OCI-LY7 (cell line): Measurements from ENCODE around the gene CASK. TPM values are rescaled to one million over a fixed set of nuclear protein-coding genes. Genes with fewer than 3 reads are reported as not detected.

Experiments
- BruUV-seq: library from RNA; stranded (reverse); fragments of 400-500 nt; replicated peaks from 2 replicates; lab custom pipeline; 2021; lab: Mats Ljungman, UMichigan
- CTCF ChIA-PET: fragments of 300-600 bp; sonication (Branson Sonifier 250); formaldehyde crosslinking; loops from one replicate; lab custom pipeline; 2022; ENCODE audit warnings: antibody characterized with exemption; ENCODE audit not compliant: unreplicated experiment; lab: Charles Lee
- POLR2A ChIA-PET: fragments of 300-600 bp; sonication (Branson Sonifier 250); formaldehyde crosslinking; loops from one replicate; lab custom pipeline; 2022; ENCODE audit warnings: antibody characterized with exemption; lab: Charles Lee
- DNase-seq: peaks from one replicate; pipeline ENCODE4 v3.0.0-alpha.2; 2015; ENCODE audit warnings: low spot score
- H2AFZ ChIP-seq: fragments of 200-600 bp; sonication (generic), shearing (Covaris generic); 2 replicates; pipeline ENCODE4 v1.6.1; 2014; ENCODE audit warnings: mild to moderate bottlenecking, antibody characterized with exemption, low read length, moderate library complexity
- H3K27ac ChIP-seq: fragments of 200-600 bp; sonication (generic); 2 replicates; pipeline ENCODE4 v1.5.1; 2014; ENCODE audit warnings: mixed run types, low read depth, mild to moderate bottlenecking, moderate library complexity, low read length, inconsistent platforms; ENCODE audit not compliant: poor library complexity, severe bottlenecking
- H3K36me3 ChIP-seq: fragments of 200-600 bp; sonication (generic); 2 replicates; pipeline ENCODE4 v1.6.1; 2014; ENCODE audit warnings: mild to moderate bottlenecking, antibody characterized with exemption, low read length, moderate library complexity, mixed read lengths; ENCODE audit not compliant: insufficient read depth
- H3K4me1 ChIP-seq: fragments of 200-600 bp; sonication (generic); 2 replicates; pipeline ENCODE4 v1.5.1; 2014; ENCODE audit warnings: mild to moderate bottlenecking, low read length; ENCODE audit not compliant: insufficient read depth, poor library complexity, severe bottlenecking
- H3K4me2 ChIP-seq: fragments of 200-600 bp; sonication (generic); 2 replicates; pipeline ENCODE4 v1.6.1; 2014; ENCODE audit warnings: mild to moderate bottlenecking, low read length
- H3K4me3 ChIP-seq: fragments of 200-600 bp; sonication (generic); 2 replicates; pipeline ENCODE4 v1.5.1; 2014; ENCODE audit warnings: mild to moderate bottlenecking, low read depth, low read length; ENCODE audit not compliant: poor library complexity, severe bottlenecking
- H3K79me2 ChIP-seq: fragments of 200-600 bp; sonication (generic); 2 replicates; pipeline ENCODE4 v1.6.1; 2016; ENCODE audit warnings: low read depth, mild to moderate bottlenecking, low read length, moderate library complexity, mixed read lengths; ENCODE audit not compliant: insufficient read depth
- H3K9me2 ChIP-seq: fragments of 200-600 bp; sonication (generic); 2 replicates; pipeline ENCODE4 v1.6.1; 2016; ENCODE audit warnings: mild to moderate bottlenecking, low read length, mixed read lengths; ENCODE audit not compliant: insufficient read depth
- H3K9me3 ChIP-seq: fragments of 200-600 bp; sonication (generic); 2 replicates; pipeline ENCODE4 v1.6.1; 2014; ENCODE audit warnings: mild to moderate bottlenecking, mixed run types, low read length, mixed read lengths
- H4K20me1 ChIP-seq: fragments of 200-600 bp; sonication (generic); 2 replicates; pipeline ENCODE4 v1.6.1; 2014; ENCODE audit warnings: mild to moderate bottlenecking, antibody characterized with exemption, low read length, moderate library complexity, mixed read lengths; ENCODE audit not compliant: insufficient read depth
- EZH2phosphoT487 ChIP-seq: fragments of 200-600 bp; sonication (generic); IDR thresholded peaks from 2 replicates; pipeline ENCODE4 v1.6.1; 2018; ENCODE audit warnings: low read depth, borderline replicate concordance, mild to moderate bottlenecking, mixed run types, antibody characterized with exemption, low read length, moderate library complexity, mixed read lengths
- intact Hi-C: fragments of 100-400 bp; cut with micrococcal nuclease; formaldehyde crosslinking; loops from one replicate; pipeline ENCODE4 v1.10.0; 2022; ENCODE audit not compliant: unreplicated experiment
- total RNA-seq, 2 experiments: library from RNA; depleted of rRNA in 1 of 2; stranded (reverse); fragments of >200 nt in 1 of 2; shearing (Covaris generic) in 1 of 2; gene quantifications; 2 replicates each; pipeline ENCODE4 v1.2.3, GENCODE V29; 2014 to 2022
- TF ChIP-seq, protein P1 (sequence below): fragments of 200-600 bp; sonication (generic); conservative IDR thresholded peaks from 2 replicates; pipeline ENCODE4 v1.5.1; 2014; ENCODE audit warnings: mild to moderate bottlenecking, antibody characterized with exemption, low read length, moderate library complexity, mixed read lengths

The CASK gene
- total RNA-seq, 2 experiments from 2014 or later: 18.6 to 29.4 TPM

DNA sequence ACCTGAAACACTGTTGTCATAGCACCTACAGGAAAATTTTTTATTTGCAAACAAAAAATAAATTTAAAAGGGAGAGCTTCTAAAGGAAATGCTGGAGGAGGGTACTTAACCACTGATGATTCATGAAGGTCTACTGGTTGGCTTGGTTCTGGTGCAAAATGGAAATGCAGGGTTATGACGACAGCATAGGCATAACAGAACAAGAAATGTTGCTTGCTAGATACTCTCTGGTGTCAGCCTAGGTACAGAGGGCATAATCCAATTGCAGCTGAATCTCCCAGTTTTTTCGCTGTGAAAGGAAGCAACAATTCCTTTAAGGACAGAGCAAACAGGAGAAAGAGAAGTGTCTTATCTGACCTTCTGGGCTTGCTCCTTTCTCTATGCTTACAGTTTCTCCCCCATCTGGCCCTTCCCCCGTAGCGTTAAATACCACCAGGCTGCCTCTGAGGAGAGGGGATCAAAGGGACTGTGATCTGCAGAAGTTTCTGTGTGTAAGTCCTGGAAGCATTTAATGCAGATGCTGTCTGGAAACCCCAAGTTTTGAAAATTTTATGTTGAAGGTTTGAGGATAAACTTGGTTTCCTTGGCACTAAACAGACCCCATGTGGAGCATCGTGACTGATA, 23.7 kb upstream of the CASK start:
- BruUV-seq: no TSS peak
- Histone ChIP-seq H3K4me1 (no peaks in the 10 kb centered on the region), H3K4me2 (no peak overlapping the region), H3K9me2 (no peaks in the 10 kb centered on the region), H4K20me1 (no peaks in the 10 kb centered on the region), H3K4me3 (no peak overlapping the region), H3K9me3 (no peaks in the 10 kb centered on the region), H3K36me3 (no peaks in the 10 kb centered on the region), H3K79me2 (no peaks in the 10 kb centered on the region), H2AFZ (no peak overlapping the region), H3K27ac (no peak overlapping the region)
- POLR2A ChIA-PET: no interaction called here
- CTCF ChIA-PET: no interaction called here
- TF ChIP-seq, protein P1, sequence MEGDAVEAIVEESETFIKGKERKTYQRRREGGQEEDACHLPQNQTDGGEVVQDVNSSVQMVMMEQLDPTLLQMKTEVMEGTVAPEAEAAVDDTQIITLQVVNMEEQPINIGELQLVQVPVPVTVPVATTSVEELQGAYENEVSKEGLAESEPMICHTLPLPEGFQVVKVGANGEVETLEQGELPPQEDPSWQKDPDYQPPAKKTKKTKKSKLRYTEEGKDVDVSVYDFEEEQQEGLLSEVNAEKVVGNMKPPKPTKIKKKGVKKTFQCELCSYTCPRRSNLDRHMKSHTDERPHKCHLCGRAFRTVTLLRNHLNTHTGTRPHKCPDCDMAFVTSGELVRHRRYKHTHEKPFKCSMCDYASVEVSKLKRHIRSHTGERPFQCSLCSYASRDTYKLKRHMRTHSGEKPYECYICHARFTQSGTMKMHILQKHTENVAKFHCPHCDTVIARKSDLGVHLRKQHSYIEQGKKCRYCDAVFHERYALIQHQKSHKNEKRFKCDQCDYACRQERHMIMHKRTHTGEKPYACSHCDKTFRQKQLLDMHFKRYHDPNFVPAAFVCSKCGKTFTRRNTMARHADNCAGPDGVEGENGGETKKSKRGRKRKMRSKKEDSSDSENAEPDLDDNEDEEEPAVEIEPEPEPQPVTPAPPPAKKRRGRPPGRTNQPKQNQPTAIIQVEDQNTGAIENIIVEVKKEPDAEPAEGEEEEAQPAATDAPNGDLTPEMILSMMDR: no peak
- TF ChIP-seq EZH2phosphoT487: no peak
- DNase-seq: no peak
- intact Hi-C loops: no loop called here

DNA sequence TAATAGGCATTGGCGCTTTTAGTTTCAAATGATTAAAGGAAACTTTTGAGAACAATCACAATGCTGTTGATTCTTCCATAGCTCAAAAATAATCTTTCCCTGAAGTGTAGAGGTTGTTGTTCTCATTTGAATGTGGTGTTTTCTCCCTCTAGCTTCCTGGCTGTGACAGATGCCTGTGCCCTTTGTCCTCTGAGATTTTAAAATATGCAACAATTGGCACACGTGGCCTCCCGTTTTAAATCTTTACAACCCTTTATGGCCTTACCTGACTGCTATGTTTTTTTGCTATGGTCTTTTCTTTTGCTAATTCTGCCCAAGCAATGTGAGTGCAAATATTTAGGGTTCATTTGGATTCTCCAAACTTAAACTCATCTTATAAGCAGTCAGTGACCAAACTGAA, 22.9 kb upstream of the CASK start:
- no peak overlapping the region for H2AFZ ChIP-seq

DNA sequence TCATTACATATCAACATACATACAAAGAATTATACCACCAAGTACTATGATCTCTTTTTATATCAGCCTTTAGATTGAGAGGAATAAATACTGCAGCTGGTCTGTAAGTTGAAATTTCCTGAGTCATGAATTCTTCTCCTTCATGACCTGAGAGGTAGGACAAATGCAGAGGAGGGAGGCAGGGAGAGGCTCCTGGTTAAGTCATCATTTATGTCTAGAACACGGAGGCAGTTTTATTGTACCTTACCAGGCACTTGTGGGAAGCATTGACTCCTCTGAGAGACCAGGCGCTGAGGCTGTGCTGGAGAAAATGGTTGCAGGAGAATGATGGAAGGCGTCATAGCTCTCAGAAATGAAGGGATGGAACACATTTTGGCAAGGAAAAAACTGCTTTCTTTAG, 12.5 kb upstream of the CASK start:
- H2AFZ ChIP-seq: no peak overlapping the region
- no peaks in the 10 kb centered on the region for H3K9me3 ChIP-seq
- H3K4me3 ChIP-seq: no peak overlapping the region
- no peaks in the 10 kb centered on the region for H4K20me1 ChIP-seq
- POLR2A ChIA-PET: interaction anchor here (0.6 to 0.7 kb wide), 2 partner anchors 72 to 1581 kb away, joined by 3 to 4 read pairs; no protein-coding TSS in a partner anchor
- no peaks in the 10 kb centered on the region for H3K79me2 ChIP-seq
- no peak for DNase-seq
- TF ChIP-seq, protein P1: no peak
- no peaks in the 10 kb centered on the region for H3K36me3 ChIP-seq
- no peak overlapping the region for H3K4me2 ChIP-seq
- no peaks in the 10 kb centered on the region for H3K9me2 ChIP-seq
- intact Hi-C loops: no loop called here
- CTCF ChIA-PET: no interaction called here
- no peaks in the 10 kb centered on the region for H3K4me1 ChIP-seq
- no TSS peak for BruUV-seq
- no peak overlapping the region for H3K27ac ChIP-seq

More for the DNA sequence above, 22.9 kb upstream of the CASK start:
- Histone ChIP-seq H4K20me1 (no peaks in the 10 kb centered on the region), H3K4me3 (no peak overlapping the region), H3K4me2 (no peak overlapping the region), H3K79me2 (no peaks in the 10 kb centered on the region), H3K27ac (no peak overlapping the region), H3K9me2 (no peaks in the 10 kb centered on the region), H3K9me3 (no peaks in the 10 kb centered on the region), H3K4me1 (no peaks in the 10 kb centered on the region), H3K36me3 (no peaks in the 10 kb centered on the region)
- CTCF ChIA-PET: no interaction called here
- POLR2A ChIA-PET: no interaction called here
- intact Hi-C loops: no loop called here
- no peak for DNase-seq
- TF ChIP-seq, protein P1: no peak
- no peak for TF ChIP-seq EZH2phosphoT487
- BruUV-seq: no TSS peak
